Activated gamma-delta T cell treated with anti-CD3 and anti-CD28 coated beads, Interleukin-2, amount 50 U/mL, for 16 hours (primary cell): ENCODE results near the gene CKMT2.
"Not testable (repeated sequence)": the region's sequence is repeated elsewhere in the genome, so short reads cannot be mapped to it uniquely, and the experiment has no call there.

Experiments
- DNase-seq: peaks from one replicate; pipeline ENCODE4 v3.0.0-alpha.2; 2020; ENCODE audit warnings: low read depth

Gene CKMT2

GRCh38 chr5:81251922-81252321 lies 18.8 kb downstream of the CKMT2 start:
- no peak for DNase-seq

DNA sequence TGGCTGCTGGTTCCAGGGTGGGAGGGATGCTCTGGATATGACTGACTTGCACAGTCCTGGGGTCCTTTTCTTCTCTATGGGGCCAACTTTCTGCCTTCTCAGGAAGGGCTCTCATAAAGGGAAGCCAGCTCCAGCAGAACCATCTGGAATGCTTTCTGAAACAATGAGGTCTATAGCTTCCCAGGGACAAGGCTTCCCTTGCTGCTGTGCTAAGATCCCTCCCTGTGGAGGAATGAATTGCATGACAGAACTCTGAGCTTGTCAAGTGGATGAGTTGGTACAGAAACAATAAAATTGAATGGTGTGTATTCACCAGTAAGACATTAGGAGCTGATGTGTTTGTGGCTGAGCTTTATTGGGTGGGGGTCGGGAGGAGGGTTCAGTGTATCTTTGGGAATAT lies 19.8 kb downstream of the CKMT2 start:
- DNase-seq = no peak

DNA sequence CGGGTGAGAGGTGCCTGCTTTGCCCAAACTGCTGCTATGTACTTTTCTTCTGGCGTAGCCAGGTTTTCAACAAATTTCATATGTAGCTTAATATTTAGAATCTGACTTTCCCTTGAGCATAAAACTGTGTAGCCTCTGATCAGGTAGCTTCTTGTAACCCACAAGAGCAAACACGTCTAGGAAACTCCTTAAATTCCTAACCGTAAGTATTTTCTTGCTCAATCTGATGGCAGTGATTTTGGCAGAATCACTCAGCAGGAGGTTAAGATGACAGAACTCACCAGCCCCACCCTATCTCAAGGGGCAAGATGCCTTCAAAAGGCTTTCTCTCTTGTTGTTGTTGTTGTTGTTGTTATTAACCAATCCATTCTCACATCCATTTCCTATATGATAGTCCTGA lies 20.8 kb downstream of the CKMT2 start:
- DNase-seq = no peak

- no peak for DNase-seq
Measured at GRCh38 chr5:81254886-81255559, 21.9 kb downstream of the CKMT2 start.

- DNase-seq = no peak
Measured at GRCh38 chr5:81256766-81257165, 23.6 kb downstream of the CKMT2 start.

- not testable (repeated sequence) for DNase-seq
Measured at GRCh38 chr5:81262796-81263195, 29.7 kb downstream of the CKMT2 start.

DNA sequence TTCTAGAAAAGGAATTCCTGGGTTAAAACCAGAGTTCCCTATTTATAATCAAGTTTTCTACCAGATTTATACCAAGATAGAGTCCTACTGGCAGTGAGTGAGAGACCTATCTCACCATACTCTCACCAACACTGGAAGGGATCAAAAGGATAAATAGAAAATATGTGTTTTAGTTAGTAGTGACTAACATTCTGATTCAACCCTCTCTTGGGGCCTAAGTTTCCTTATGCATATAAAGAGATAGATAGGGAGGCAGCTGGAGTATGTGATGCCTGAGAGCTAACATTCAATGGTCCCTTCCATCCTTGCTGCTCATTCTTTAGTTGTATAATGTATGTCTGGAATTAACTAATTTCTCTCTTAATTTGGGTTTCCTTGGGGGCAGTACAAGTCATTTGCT lies 32.0 kb downstream of the CKMT2 start:
- no peak for DNase-seq

DNA sequence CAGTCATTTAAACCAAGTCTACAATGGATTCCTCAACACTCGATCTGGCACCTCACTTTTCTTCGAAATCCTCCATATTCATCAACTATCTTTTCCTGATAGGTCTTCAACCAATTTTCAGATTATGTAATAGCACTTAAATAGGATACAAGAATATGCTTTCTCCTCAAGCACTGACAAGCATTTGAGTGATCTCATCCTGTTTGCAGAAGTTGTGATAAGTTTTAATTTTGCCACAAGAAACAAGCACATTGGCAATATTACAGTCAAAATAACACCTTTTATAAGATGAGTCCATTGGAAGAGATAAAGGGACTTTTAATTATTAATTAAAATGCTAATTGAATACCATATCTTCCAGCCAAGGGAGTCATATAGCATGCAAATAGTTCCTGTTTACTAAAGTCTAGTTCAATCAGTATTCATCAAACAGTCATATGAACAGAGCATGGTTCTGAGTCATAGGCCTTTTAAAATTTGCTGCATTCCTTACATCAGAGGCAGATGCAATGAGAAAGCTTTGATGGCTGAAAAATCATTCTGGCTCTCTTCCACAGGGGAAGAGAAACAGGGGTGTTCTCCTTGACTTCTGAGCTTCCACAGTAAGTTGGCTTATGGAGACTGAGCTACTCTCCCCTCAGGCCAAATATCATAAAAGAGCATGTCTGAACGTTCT lies 35.5 kb downstream of the CKMT2 start:
- no peak for DNase-seq

- DNase-seq = no peak
Measured at GRCh38 chr5:81269751-81270393, 36.8 kb downstream of the CKMT2 start.

GRCh38 chr5:81270394-81271027 lies 37.4 kb downstream of the CKMT2 start:
- DNase-seq = not testable (repeated sequence)

DNA sequence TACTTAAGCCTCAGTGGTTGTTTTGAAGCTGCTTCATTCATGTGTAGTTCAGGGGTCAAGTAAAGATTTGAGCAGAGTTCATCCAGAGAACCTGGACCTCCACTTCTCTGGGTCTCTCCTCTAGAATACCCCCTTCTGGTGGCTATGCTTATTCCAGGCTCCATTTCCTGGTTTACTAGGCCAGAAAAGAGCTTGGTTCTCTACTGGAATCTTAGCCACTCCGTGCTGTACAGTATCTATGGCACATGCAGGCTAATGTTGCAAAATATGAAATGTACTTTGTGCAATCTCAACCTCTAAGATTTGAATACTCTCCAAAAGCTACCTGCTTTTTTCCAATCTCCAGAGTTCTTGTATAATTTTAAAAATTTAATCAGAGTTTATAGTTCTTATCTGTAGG lies 50.9 kb downstream of the CKMT2 start:
- no peak for DNase-seq

DNA sequence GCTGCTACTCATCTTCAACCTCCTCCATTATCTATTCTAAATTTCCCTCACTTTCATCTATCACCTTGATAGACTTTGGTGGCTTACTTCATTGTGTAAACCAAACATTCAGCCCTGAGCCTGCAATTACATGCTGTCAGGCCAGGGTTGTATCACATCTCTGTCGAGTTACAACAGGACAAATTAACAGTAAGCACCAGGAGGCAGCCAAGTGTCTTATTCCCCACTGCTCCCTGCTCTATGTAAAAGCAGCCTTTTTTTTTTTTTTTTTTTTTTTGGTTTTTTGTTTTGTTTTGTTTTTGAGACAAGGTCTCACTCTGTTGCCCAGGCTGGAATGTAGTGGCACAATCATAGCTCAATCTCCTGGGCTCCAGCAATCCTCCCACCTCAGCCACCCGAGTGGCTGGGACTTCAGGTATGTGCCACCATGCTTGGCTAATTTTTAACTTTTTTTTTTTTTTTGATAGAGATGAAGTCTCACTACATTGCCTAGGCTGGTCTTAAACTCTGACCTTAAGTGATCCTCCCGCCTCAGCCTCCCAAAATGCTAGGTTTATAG lies 53.0 kb downstream of the CKMT2 start:
- no peak for DNase-seq

DNA sequence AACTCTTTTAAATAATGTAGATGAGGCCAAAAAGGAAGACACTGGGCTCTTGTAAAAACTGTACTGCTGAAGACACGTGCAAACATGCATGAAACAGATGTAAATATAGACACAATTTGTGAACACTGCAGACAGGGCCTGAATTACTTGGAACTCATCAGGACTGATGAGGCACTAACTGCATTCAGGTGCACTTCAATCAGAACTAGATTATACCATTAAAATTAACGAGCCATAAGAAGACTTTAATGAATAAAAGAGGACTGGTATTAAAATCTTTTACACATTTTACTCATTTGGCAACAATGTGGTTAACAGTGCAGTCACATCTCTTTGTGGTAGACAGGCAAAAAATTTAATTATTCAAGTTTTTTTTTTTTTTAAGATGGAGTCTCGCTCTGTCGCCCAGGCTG lies 54.9 kb downstream of the CKMT2 start:
- no peak for DNase-seq

DNA sequence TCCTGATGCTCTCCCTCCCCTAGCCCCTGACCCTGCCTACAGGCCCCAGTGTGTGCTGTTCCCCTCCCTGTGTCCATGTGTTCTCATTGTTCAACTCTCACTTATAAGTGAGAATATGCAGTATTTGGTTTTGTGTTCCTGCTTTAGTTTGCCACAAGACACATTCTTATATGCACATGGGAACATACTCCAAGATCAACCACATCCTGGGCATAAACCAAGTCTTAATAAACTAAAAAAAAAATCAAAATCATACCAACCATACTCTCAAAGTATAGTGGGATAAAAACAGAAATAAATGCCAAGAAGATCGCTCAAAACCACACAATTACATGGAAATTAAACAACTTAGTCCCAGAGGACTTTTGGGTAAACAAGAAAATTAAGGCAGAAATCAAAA lies 57.0 kb downstream of the CKMT2 start:
- no peak for DNase-seq

DNA sequence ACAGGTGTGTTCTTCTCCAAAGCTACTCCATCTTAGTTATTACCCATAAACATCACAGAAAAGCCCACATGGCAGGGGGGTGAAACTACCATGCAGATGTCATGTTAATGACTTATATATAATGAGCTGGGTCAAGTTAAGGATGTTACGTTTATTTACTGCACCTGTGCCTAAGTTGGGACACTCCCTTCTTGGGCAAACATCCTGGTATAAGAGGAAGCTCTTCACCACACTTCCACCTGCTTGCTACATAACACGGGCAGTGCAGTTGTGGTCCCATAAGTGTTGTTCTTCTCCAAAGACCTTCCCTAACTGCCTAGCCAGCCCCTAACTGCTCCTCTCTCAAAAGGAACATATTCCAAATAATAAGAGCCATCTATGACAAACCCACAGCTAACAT lies 59.0 kb downstream of the CKMT2 start:
- no peak for DNase-seq

DNA sequence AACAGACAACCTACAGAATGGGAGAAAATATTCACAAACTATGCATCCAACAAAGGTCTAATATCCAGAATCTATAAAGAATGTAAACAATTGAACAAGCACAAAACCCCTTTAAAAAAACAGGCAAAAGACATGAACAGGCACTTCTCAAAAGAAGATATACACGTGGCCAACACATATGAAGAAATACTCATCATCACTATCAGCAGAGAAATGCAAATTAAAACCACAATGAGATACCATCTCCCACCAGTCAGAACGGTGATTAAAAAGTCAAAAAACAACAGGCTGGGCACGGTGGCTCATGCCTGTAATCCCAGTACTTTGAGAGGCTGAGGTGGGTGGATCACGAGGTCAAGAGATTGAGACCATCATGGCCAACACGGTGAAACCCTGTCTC lies 60.9 kb downstream of the CKMT2 start:
- not testable (repeated sequence) for DNase-seq

DNA sequence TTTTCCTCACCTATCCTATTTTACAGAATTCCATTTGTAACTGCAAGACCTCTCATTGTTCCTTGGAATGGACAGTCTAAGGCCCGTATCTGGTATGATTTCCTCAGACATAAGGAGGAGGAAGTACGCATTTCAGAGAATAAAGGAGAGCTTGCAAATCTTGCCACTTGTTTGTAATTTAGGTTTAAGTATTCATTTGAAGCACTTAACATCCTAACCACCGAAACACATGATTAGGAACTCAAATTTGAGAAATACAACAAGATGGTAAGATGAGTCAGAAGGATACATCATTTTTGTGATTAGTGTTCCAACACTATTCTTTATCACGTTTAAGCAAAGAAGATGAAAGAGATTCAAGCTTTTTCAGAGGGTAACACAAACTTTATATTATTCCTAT lies 64.4 kb downstream of the CKMT2 start:
- no peak for DNase-seq

GRCh38 chr5:81300921-81301270 lies 67.8 kb downstream of the CKMT2 start:
- DNase-seq = no peak

DNA sequence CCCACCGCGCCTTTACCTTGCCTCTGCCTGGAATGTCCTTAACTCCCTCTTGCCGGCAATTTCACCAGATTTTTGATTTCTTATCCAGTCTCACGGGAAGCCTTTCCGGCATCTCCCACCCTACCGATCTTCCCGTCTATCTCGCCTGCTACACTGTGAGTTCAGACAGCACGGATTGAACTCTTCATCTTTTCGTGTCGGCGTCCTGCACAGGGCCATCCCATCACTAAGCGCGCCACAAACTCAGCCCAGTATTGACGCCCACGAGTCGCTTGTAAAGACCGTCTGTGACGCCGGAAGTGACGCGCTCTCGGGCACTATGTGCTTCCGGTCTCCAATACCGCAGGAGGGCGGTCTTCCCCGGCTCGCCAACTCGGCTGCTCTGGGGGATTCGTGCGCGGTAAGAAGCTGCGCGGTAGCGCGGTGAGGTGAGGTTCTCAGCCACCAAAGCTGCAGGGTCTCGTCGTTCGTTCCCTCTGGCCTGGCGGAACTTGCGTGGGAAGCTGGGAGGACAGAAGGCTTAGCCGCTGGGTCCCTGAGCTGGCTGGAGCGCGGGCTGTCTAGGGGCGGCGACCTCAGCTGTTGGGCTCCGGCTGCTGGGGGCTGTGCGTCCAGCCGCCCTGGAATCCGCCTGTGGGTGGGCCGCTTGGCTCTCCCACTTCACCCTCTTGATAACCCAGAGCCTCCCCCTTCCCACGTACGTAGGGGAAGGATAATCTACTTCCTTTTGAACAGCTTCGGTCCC lies 68.3 kb downstream of the CKMT2 start, which contains the start of gene ZCCHC9:
ZCCHC9 (plus strand) TSS at position 317 of the 745 bp plus-strand sequence. CDS start 3,171 bp downstream, outside the sequence.
- DNase-seq = peak; percentile 88

GRCh38 chr5:81302596-81302995 lies 69.5 kb downstream of the CKMT2 start:
- no peak for DNase-seq

DNA sequence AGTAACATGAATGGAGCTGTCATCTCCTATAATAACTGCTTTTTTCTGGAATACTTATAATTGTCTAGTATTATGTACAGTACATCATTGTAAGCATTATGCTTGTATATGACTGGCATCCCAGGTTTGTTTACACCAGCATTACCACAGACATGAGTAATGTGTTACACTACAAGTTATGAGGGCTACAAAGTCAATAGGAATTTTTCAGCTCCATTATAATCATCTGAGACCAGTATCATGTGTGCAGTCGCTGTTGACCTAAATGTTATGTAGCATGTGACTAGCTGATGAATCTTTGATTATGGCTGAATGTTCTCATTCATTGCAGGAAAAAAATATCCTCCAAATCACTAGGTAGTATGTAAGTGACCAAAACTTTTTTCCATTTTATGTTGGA lies 70.4 kb downstream of the CKMT2 start:
- no peak for DNase-seq

- no peak for DNase-seq
Measured at GRCh38 chr5:81305785-81306184, 72.7 kb downstream of the CKMT2 start.
